Measurements from ENCODE around the gene GAPDHS. TPM values are rescaled to one million over a fixed set of nuclear protein-coding genes. Genes with fewer than 3 reads are reported as not detected.
A peak's percentile ranks its signal among the peaks of the same experiment; 100 is the strongest.

Gene GAPDHS
- total and polyA plus RNA-seq, 11 donors = not detected

- Histone ChIP-seq H3K27ac (no peak overlapping the region), H3K9me3 (no peaks in the 10 kb centered on the region), H3K27me3 (peaks cover 0 to 44% (median 27%) of the 10 kb centered on the region in 9 donors), H3K36me3 (no peaks in the 10 kb centered on the region), H3K4me1 (peaks cover 0 to 21% (median 9%) of the 10 kb centered on the region in 12 donors), H3K4me3 (peak overlapping the region in 7 of 12 donors; percentile 44 to 57 (median 48))
- ATAC-seq = peak in 1 of 4 donors; percentile 12
- TF ChIP-seq CTCF (IDR thresholded peaks at IDR 0.05) (peak in 3 of 12 donors; percentile 2 to 20 (median 3)), POLR2A (IDR thresholded peaks at IDR 0.05) (no peak)
- intact Hi-C loops (cut with DNase I) = loop anchor here in 1 of 10 donors (5.0 kb wide), 1 partner anchor 82 kb away; no protein-coding TSS in a partner anchor
- DNase-seq = no peak
- WGBS, 4 donors = 7 to 14% (median 10%) methylated on average over 10 to 15 of the region's 15 CpGs
These were observed 22.7 kb upstream of the GAPDHS start for GRCh38 chr19:35510626-35510964.

GRCh38 chr19:35511337-35511736, 21.9 kb upstream of the GAPDHS start:
- peaks cover 0 to 44% (median 27%) of the 10 kb centered on the region in 9 donors for H3K27me3 ChIP-seq
- whole genome bisulfite sequencing, 4 donors = 61 to 81% (median 68%) methylated on average over 4 to 7 of the region's 7 CpGs
- intact Hi-C loops (cut with DNase I) = loop anchor here in 1 of 10 donors (5.0 kb wide), 1 partner anchor 81 kb away; no protein-coding TSS in a partner anchor
- H3K36me3 ChIP-seq = no peaks in the 10 kb centered on the region
- no peak overlapping the region for H3K4me3 ChIP-seq
- TF ChIP-seq POLR2A (IDR thresholded peaks at IDR 0.05) (no peak), CTCF (IDR thresholded peaks at IDR 0.05) (no peak)
- H3K27ac ChIP-seq = no peak overlapping the region
- H3K4me1 ChIP-seq = peaks cover 0 to 21% (median 9%) of the 10 kb centered on the region in 12 donors
- H3K9me3 ChIP-seq = no peaks in the 10 kb centered on the region
- DNase-seq (no peak), ATAC-seq (no peak)

GRCh38 chr19:35512831-35513627, 20.2 kb upstream of the GAPDHS start:
- DNase-seq = no peak
- WGBS, 4 donors = 67 to 80% (median 72%) methylated on average over 9 to 15 of the region's 15 CpGs
- Histone ChIP-seq H3K27me3 (peaks cover 0 to 42% (median 27%) of the 10 kb centered on the region in 9 donors), H3K9me3 (no peaks in the 10 kb centered on the region), H3K4me1 (peaks cover 0 to 21% (median 9%) of the 10 kb centered on the region in 12 donors), H3K4me3 (no peak overlapping the region), H3K27ac (no peak overlapping the region), H3K36me3 (no peaks in the 10 kb centered on the region)
- intact Hi-C loops (cut with DNase I) = loop anchor here in 1 of 10 donors (5.0 kb wide), 1 partner anchor 79 kb away; no protein-coding TSS in a partner anchor
- TF ChIP-seq CTCF (IDR thresholded peaks at IDR 0.05) (no peak), POLR2A (IDR thresholded peaks at IDR 0.05) (no peak)
- no peak for ATAC-seq

GRCh38 chr19:35513628-35514281, 19.5 kb upstream of the GAPDHS start, which contains the start of gene DMKN:
TSS of gene DMKN (minus strand) at chr19:35513649. CDS start at chr19:35513475, 174 bp downstream.
- DNase-seq (no peak), ATAC-seq (no peak)
- 28 to 37% (median 34%) methylated on average over 14 to 15 of the region's 15 CpGs for WGBS, 4 donors
- Histone ChIP-seq H3K27me3 (peaks cover 0 to 42% (median 27%) of the 10 kb centered on the region in 9 donors), H3K9me3 (no peaks in the 10 kb centered on the region), H3K4me1 (peaks cover 0 to 26% (median 9%) of the 10 kb centered on the region in 12 donors), H3K27ac (no peak within 1 kb of the TSS), H3K4me3 (no peak within 1 kb of the TSS), H3K36me3 (no peaks in the 10 kb centered on the region)
- TF ChIP-seq CTCF (IDR thresholded peaks at IDR 0.05) (no peak), POLR2A (IDR thresholded peaks at IDR 0.05) (no peak)
- intact Hi-C loops (cut with DNase I) = loop anchor here in 1 of 10 donors (5.0 kb wide), 1 partner anchor 79 kb away; no protein-coding TSS in a partner anchor
